GM19397 (cell line): Measurements from ENCODE around the gene OR11G2.
"Not testable (repeated sequence)": the region's sequence is repeated elsewhere in the genome, so short reads cannot be mapped to it uniquely, and the experiment has no call there.

Source experiments
- ATAC-seq: cut with Tn5 transposase; IDR thresholded peaks from one replicate; pipeline ENCODE4 v1.9.1; 2021; ENCODE audit warnings: mild to moderate bottlenecking, moderate library complexity; ENCODE audit not compliant: unreplicated experiment

OR11G2 gene

DNA sequence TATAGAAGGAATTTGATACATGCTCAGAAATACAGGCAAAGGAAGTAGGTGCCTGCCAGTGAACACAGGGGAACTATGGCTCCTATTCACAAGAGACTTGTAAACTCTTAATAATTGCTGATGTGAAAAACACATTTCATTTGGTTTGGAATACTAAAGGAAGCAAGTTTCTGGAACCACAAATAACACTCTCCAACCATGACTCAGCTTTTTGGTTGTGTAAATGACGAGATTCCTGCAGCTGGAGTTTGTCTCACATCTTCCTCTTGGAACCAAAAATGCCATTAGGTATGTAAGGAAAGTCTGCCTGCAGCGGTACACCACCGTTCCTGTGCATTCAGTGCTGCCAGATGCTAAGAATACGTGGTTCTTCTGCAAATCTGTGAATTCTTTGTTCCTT is 28.3 kb downstream of the OR11G2 start:
- ATAC-seq = no peak

DNA sequence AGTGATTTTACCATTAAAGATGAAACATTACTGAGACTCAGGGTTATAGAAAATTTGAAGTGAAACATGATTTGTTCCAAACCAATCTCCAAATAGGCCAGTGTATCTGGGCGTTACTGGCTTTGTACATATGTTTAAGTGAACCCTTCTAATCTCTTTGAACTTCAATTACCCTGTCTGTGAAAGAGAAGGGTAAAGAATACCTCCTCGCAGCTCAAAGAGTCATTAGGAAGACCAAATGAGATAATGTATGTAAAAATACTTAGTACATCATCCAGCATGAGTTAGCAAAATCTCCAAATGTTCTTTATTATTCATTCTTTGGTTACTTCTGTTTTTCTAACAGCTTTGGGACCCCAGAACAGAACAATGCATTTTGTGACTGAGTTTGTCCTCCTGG is 32.7 kb downstream of the OR11G2 start, which contains the start of gene OR11H6:
TSS of gene OR11H6 (plus strand) at position 301 of the 400 bp plus-strand sequence. CDS start at position 301, 0 bp downstream.
- ATAC-seq = no peak

DNA sequence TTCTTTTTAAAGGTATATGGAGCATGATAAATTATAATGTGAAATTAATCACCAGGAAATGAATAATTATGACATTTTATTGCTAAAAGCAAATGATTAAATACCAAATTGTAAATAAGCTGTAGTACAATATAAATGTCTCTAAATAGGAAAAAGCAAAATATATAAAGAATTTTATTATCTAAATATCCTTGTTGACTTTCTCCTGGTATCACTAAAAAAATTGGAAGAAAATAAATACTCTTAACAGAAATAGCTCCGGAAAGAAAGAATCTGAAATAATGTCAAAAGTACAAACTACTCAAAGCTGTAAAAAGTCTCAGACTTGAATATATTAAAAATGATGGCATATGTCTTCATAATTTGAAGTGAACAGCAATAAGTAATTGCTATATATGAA is 38.0 kb downstream of the OR11G2 start, which contains the start of gene OR11H7:
TSS of gene OR11H7 (plus strand) at position 301 of the 400 bp plus-strand sequence.
- ATAC-seq = no peak

GRCh38 chr14:20235415-20235814 is 44.7 kb downstream of the OR11G2 start:
- ATAC-seq = not testable (repeated sequence)

- ATAC-seq = no peak
These were observed 57.0 kb downstream of the OR11G2 start for GRCh38 chr14:20247646-20248246.
